GM18907 (cell line): ENCODE results near the gene MCTP1.
"Not testable (repeated sequence)": the region's sequence is repeated elsewhere in the genome, so short reads cannot be mapped to it uniquely, and the experiment has no call there.

ENCODE experiments used
- ATAC-seq: cut with Tn5 transposase; IDR thresholded peaks from one replicate; pipeline ENCODE4 v1.9.1; 2021; ENCODE audit warnings: mild to moderate bottlenecking, moderate library complexity; ENCODE audit not compliant: unreplicated experiment

The MCTP1 gene

GRCh38 chr5:95042037-95042436 lies 242.9 kb downstream of the MCTP1 start:
- ATAC-seq = no peak

GRCh38 chr5:95035891-95036685 lies 248.8 kb downstream of the MCTP1 start:
- ATAC-seq = peak; percentile 54

- ATAC-seq = no peak
These were observed 252.1 kb downstream of the MCTP1 start for GRCh38 chr5:95032801-95033200.

- ATAC-seq = peak; percentile 63
These were observed 255.1 kb downstream of the MCTP1 start for GRCh38 chr5:95029569-95030366.

GRCh38 chr5:95027775-95028174 lies 257.1 kb downstream of the MCTP1 start:
- ATAC-seq = peak; percentile 35

- ATAC-seq = peak; percentile 34
These were observed 257.7 kb downstream of the MCTP1 start for GRCh38 chr5:95027151-95027721.

- ATAC-seq = no peak
These were observed 258.2 kb downstream of the MCTP1 start for GRCh38 chr5:95026718-95027117.

- ATAC-seq = peak; percentile 79
These were observed 261.8 kb downstream of the MCTP1 start for GRCh38 chr5:95022967-95023695.

GRCh38 chr5:95020345-95020744 lies 264.5 kb downstream of the MCTP1 start:
- no peak for ATAC-seq

- ATAC-seq = no peak
These were observed 265.9 kb downstream of the MCTP1 start for GRCh38 chr5:95018946-95019345.

- no peak for ATAC-seq
These were observed 266.4 kb downstream of the MCTP1 start for GRCh38 chr5:95018511-95018910.

- ATAC-seq = no peak
These were observed 275.1 kb downstream of the MCTP1 start for GRCh38 chr5:95009812-95010211.

GRCh38 chr5:95007921-95008597 lies 276.8 kb downstream of the MCTP1 start:
- ATAC-seq = peak; percentile 90

GRCh38 chr5:95005811-95006210 lies 279.1 kb downstream of the MCTP1 start:
- no peak for ATAC-seq

- ATAC-seq = no peak
These were observed 286.2 kb downstream of the MCTP1 start for GRCh38 chr5:94998670-94999069.

GRCh38 chr5:94994537-94994936 lies 290.4 kb downstream of the MCTP1 start:
- not testable (repeated sequence) for ATAC-seq

GRCh38 chr5:94993491-94993890 lies 291.4 kb downstream of the MCTP1 start:
- ATAC-seq = no peak

- ATAC-seq = peak; percentile 83
These were observed 292.6 kb downstream of the MCTP1 start for GRCh38 chr5:94992325-94992724.

- no peak for ATAC-seq
These were observed 300.9 kb downstream of the MCTP1 start for GRCh38 chr5:94983861-94984535.

- ATAC-seq = no peak
These were observed 307.5 kb downstream of the MCTP1 start for GRCh38 chr5:94977437-94977836.
